Activated CD4-positive, alpha-beta T cell treated with anti-CD3 and anti-CD28 coated beads, Interleukin-2, amount 50 U/mL, for 48 hours (primary cell): ENCODE data around the gene NANS.
"Not testable (repeated sequence)": the region's sequence is repeated elsewhere in the genome, so short reads cannot be mapped to it uniquely, and the experiment has no call there.

Source experiments
- DNase-seq, 2 experiments: peaks; one replicate each; pipeline ENCODE4 v3.0.0-alpha.2; 2020

Gene NANS

GRCh38 chr9:98080326-98080725 lies 23.8 kb downstream of the NANS start:
- no peak for DNase-seq

GRCh38 chr9:98080780-98081179 lies 24.2 kb downstream of the NANS start:
- no peak for DNase-seq

- DNase-seq = peak; percentile 45 to 59
These were observed 25.1 kb downstream of the NANS start for GRCh38 chr9:98081477-98082219.

GRCh38 chr9:98083061-98083501 lies 26.5 kb downstream of the NANS start:
- DNase-seq = no peak

- DNase-seq = no peak
These were observed 27.1 kb downstream of the NANS start for GRCh38 chr9:98083566-98084183.

GRCh38 chr9:98084396-98084795 lies 27.9 kb downstream of the NANS start:
- DNase-seq = no peak

GRCh38 chr9:98085058-98085457 lies 28.5 kb downstream of the NANS start:
- DNase-seq = no peak

- DNase-seq = no peak
These were observed 29.4 kb downstream of the NANS start for GRCh38 chr9:98085944-98086343.

DNA sequence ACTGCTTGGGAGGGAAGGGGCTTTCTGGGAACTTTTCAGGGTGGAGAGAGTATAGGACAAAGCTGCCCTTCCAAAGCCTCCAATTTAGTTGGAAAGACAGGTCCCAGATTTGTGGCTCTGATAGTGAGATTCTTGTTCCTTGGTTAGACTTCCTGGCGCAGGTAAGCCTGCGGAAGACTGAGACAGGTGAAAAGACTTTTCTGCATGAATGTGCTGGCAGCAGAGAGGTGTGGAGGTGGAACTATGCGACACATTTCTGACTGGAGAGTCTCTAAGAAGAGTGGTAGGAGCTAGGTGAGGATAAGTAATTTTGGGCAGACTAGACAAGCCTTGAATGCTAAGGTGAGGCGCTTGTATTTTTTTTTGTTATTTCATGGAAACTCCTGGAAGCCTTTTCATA lies 29.9 kb downstream of the NANS start:
- no peak for DNase-seq

GRCh38 chr9:98087420-98088354 lies 31.2 kb downstream of the NANS start:
- DNase-seq = no peak

DNA sequence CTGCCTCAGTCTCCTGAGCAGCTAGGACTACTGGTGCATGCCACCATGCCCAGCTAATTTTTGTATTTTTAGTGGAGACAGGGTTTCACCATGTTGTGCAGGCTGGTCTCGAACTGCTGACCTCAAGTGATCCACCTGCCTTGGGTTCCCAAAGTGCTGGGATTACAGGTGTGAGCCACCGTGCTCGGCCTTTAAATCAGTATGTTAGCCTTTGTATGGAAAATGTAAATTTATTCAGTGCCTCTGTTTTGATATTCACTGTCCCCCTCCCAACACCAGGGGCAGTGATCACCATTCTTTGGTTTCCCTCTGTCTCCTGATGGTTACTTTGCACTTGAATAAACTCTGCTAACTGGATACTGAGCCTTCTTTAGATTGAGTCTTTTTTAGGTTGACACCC lies 34.1 kb downstream of the NANS start:
- not testable (repeated sequence) for DNase-seq

DNA sequence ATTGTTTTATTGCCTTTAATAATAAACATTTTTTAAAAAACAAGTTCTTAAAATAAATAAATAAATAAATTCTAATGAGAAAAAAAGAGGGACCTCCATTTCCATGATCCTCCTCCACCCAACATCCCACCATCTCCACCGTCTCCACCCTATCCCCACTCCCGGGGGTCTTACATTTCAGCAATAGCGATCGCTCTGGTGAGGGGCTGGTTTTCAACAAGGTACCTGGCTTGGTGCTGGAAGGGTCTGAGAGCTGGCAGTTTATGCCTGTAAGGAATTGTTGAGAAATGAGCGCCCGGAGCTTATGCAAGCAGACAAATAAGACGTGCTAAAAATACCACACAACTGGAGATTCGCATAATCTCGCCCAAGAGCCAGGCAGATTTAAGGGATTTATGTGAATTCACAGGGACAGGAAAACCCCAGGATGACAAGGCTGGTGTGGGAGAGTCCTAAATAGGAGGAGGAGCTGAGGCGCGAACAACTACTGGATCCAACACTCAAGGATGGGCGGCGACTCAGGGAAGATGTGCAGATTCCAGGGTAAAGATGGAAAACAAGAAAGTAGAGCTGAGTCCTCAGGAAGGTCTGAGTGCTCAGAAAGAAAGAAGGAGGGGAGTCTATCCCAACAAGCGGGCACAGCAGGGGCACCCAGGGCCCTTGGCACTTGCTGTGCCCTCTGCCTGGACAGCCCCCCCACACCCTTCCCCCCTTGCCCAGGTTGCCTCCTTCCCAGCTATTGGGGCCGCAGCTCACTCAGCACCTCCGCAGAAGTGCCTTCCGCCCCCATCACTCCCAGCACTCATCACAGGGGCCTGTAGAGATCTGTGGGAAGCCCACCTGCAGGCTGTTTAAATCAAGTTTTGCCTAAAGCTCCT lies 35.4 kb downstream of the NANS start:
- no peak for DNase-seq

GRCh38 chr9:98092613-98092931 lies 36.0 kb downstream of the NANS start:
- no peak for DNase-seq

- no peak for DNase-seq
These were observed 37.8 kb downstream of the NANS start for GRCh38 chr9:98094316-98094715.

- DNase-seq = no peak
These were observed 38.3 kb downstream of the NANS start for GRCh38 chr9:98094851-98095250.

DNA sequence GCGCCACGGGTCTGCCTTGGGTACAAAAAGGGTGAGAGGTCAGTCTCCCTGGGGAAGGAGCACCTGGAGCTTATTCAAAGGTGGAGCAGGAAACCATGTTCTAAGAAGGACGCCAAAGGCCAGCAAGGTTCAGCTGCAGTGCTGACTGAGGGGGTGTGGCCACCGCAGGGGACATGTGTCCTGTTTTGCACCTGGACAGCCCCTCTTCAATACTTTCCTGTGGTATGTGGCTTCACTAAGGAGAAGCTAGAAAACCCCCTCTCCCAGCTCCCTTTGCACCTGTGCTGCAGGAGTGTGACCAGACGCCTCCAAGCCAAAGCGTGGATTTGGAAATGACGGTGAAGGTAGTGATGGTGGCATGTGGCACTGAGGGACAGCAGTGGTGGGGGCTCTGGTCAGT lies 38.9 kb downstream of the NANS start:
- DNase-seq = no peak

- DNase-seq = no peak
These were observed 39.6 kb downstream of the NANS start for GRCh38 chr9:98096091-98096490.

GRCh38 chr9:98097836-98098235 lies 41.3 kb downstream of the NANS start:
- DNase-seq = peak; percentile 43 to 61

DNA sequence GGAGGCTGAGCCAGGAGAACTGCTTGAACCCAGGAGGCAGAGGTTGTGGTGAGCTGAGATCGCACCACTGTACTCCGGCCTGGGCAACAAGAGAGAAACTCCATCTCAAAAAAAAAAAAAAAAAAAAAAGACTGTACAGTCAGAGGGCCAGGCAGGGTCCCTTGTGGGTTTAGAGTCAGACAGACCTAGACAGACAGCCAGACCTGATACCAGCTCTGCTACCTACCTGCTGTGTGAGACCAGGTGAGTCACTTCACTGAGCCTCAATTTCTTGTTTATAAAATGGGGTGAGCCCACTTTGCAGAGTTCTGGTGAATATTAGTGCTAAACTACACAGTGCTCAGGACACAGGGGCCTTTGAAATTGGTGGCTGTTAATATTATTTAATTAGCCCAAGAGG lies 42.8 kb downstream of the NANS start:
- no peak for DNase-seq

- no peak for DNase-seq
These were observed 43.4 kb downstream of the NANS start for GRCh38 chr9:98099898-98100297.

GRCh38 chr9:98100456-98100855 lies 43.9 kb downstream of the NANS start:
- no peak for DNase-seq

GRCh38 chr9:98101416-98101815 lies 44.9 kb downstream of the NANS start:
- no peak for DNase-seq

DNA sequence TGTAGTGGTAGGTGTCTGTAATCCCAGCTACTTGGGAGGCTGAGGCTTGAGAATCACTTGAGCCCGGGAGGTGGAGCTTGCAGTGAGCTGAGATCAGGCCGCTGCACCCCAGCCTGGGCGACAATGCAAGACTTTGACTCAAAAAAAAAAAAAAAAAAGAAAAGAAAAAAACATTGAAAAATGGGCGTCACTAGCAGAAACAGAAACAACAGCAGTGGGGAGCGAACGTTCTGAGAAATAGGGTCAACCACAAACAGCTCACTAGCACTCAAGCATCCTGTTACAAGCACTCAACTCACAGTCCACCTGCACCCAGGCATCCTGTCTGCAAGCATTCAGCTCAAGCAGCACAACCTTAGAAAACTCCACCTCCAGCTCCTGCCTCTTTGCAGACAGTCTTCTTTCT lies 45.3 kb downstream of the NANS start:
- peak; percentile 70 to 77 for DNase-seq
